Measurements from ENCODE around the gene HERC3.

HERC3 gene

GRCh38 chr4:88618782-88619485, 26.7 kb downstream of the HERC3 start:
- no peak overlapping the region for H3K4me3 Mint-ChIP-seq
- H3K27ac Mint-ChIP-seq: no peak overlapping the region
- peaks cover 13% of the 10 kb centered on the region for H3K4me1 Mint-ChIP-seq (ENCODE audit: low read depth)
- H3K9me3 Mint-ChIP-seq: peaks cover 2% of the 10 kb centered on the region
- no peaks in the 10 kb centered on the region for H3K27me3 Mint-ChIP-seq (ENCODE audit: low read depth)
- peaks cover 9% of the 10 kb centered on the region for H3K36me3 Mint-ChIP-seq (ENCODE audit: low read depth)

GRCh38 chr4:88619971-88620370, 27.7 kb downstream of the HERC3 start:
- no peak overlapping the region for H3K27ac Mint-ChIP-seq
- H3K27me3 Mint-ChIP-seq (ENCODE audit: low read depth): no peaks in the 10 kb centered on the region
- H3K4me1 Mint-ChIP-seq (ENCODE audit: low read depth): peaks cover 5% of the 10 kb centered on the region
- H3K9me3 Mint-ChIP-seq: peaks cover 8% of the 10 kb centered on the region
- no peak overlapping the region for H3K4me3 Mint-ChIP-seq
- H3K36me3 Mint-ChIP-seq (ENCODE audit: low read depth): peaks cover 10% of the 10 kb centered on the region

- H3K36me3 Mint-ChIP-seq (ENCODE audit: low read depth): peaks cover 10% of the 10 kb centered on the region
- peaks cover 12% of the 10 kb centered on the region for H3K9me3 Mint-ChIP-seq
- no peak overlapping the region for H3K4me3 Mint-ChIP-seq
- peaks cover 5% of the 10 kb centered on the region for H3K4me1 Mint-ChIP-seq (ENCODE audit: low read depth)
- H3K27me3 Mint-ChIP-seq (ENCODE audit: low read depth): no peaks in the 10 kb centered on the region
- no peak overlapping the region for H3K27ac Mint-ChIP-seq
Measured at GRCh38 chr4:88621763-88622327, 29.6 kb downstream of the HERC3 start.

- Mint-ChIP-seq H3K4me1 (ENCODE audit: low read depth) (peaks cover 4% of the 10 kb centered on the region), H3K4me3 (no peak overlapping the region), H3K27ac (no peak overlapping the region), H3K36me3 (ENCODE audit: low read depth) (peaks cover 10% of the 10 kb centered on the region), H3K9me3 (peaks cover 12% of the 10 kb centered on the region), H3K27me3 (ENCODE audit: low read depth) (no peaks in the 10 kb centered on the region)
Measured at GRCh38 chr4:88623097-88623496, 30.8 kb downstream of the HERC3 start.

GRCh38 chr4:88628746-88629145, 36.5 kb downstream of the HERC3 start:
- no peaks in the 10 kb centered on the region for H3K4me1 Mint-ChIP-seq (ENCODE audit: low read depth)
- H3K27ac Mint-ChIP-seq: no peak overlapping the region

GRCh38 chr4:88629826-88630225, 37.5 kb downstream of the HERC3 start:
- peaks cover 25% of the 10 kb centered on the region for H3K9me3 Mint-ChIP-seq

More at GRCh38 chr4:88628746-88629145, 36.5 kb downstream of the HERC3 start:
- H3K27me3 Mint-ChIP-seq (ENCODE audit: low read depth): no peaks in the 10 kb centered on the region
- H3K9me3 Mint-ChIP-seq: peaks cover 28% of the 10 kb centered on the region
- H3K36me3 Mint-ChIP-seq (ENCODE audit: low read depth): peaks cover 10% of the 10 kb centered on the region
- no peak overlapping the region for H3K4me3 Mint-ChIP-seq

GRCh38 chr4:88630756-88631155, 38.5 kb downstream of the HERC3 start:
- Mint-ChIP-seq H3K36me3 (ENCODE audit: low read depth) (peaks cover 5% of the 10 kb centered on the region), H3K27me3 (ENCODE audit: low read depth) (no peaks in the 10 kb centered on the region), H3K27ac (no peak overlapping the region), H3K4me3 (no peak overlapping the region), H3K9me3 (peaks cover 31% of the 10 kb centered on the region), H3K4me1 (ENCODE audit: low read depth) (no peaks in the 10 kb centered on the region)

More at GRCh38 chr4:88629826-88630225, 37.5 kb downstream of the HERC3 start:
- Mint-ChIP-seq H3K36me3 (ENCODE audit: low read depth) (peaks cover 5% of the 10 kb centered on the region), H3K4me1 (ENCODE audit: low read depth) (no peaks in the 10 kb centered on the region), H3K4me3 (no peak overlapping the region), H3K27me3 (ENCODE audit: low read depth) (no peaks in the 10 kb centered on the region), H3K27ac (no peak overlapping the region)

- Mint-ChIP-seq H3K4me1 (ENCODE audit: low read depth) (peaks cover under 1% of the 10 kb centered on the region), H3K36me3 (ENCODE audit: low read depth) (no peaks in the 10 kb centered on the region), H3K4me3 (no peak overlapping the region), H3K9me3 (peaks cover 14% of the 10 kb centered on the region), H3K27me3 (ENCODE audit: low read depth) (no peaks in the 10 kb centered on the region), H3K27ac (no peak overlapping the region)
Measured at GRCh38 chr4:88643932-88644331, 51.7 kb downstream of the HERC3 start.

- H3K27ac Mint-ChIP-seq: no peak overlapping the region
- H3K4me1 Mint-ChIP-seq (ENCODE audit: low read depth): peaks cover 3% of the 10 kb centered on the region
- no peak overlapping the region for H3K4me3 Mint-ChIP-seq
- no peaks in the 10 kb centered on the region for H3K9me3 Mint-ChIP-seq
- H3K27me3 Mint-ChIP-seq (ENCODE audit: low read depth): no peaks in the 10 kb centered on the region
- no peaks in the 10 kb centered on the region for H3K36me3 Mint-ChIP-seq (ENCODE audit: low read depth)
Measured at GRCh38 chr4:88645994-88646393, 53.7 kb downstream of the HERC3 start.

- peaks cover 3% of the 10 kb centered on the region for H3K4me1 Mint-ChIP-seq (ENCODE audit: low read depth)
- H3K36me3 Mint-ChIP-seq (ENCODE audit: low read depth): no peaks in the 10 kb centered on the region
- no peak overlapping the region for H3K27ac Mint-ChIP-seq
- no peaks in the 10 kb centered on the region for H3K27me3 Mint-ChIP-seq (ENCODE audit: low read depth)
- no peaks in the 10 kb centered on the region for H3K9me3 Mint-ChIP-seq
- H3K4me3 Mint-ChIP-seq: no peak overlapping the region
Measured at GRCh38 chr4:88646528-88647280, 54.4 kb downstream of the HERC3 start.

GRCh38 chr4:88649716-88650115, 57.4 kb downstream of the HERC3 start:
- H3K27ac Mint-ChIP-seq: no peak overlapping the region
- no peaks in the 10 kb centered on the region for H3K9me3 Mint-ChIP-seq
- H3K36me3 Mint-ChIP-seq (ENCODE audit: low read depth): peaks cover 8% of the 10 kb centered on the region
- peaks cover 10% of the 10 kb centered on the region for H3K4me1 Mint-ChIP-seq (ENCODE audit: low read depth)
- no peak overlapping the region for H3K4me3 Mint-ChIP-seq
- H3K27me3 Mint-ChIP-seq (ENCODE audit: low read depth): no peaks in the 10 kb centered on the region

GRCh38 chr4:88653371-88653946, 61.2 kb downstream of the HERC3 start:
- peaks cover 23% of the 10 kb centered on the region for H3K36me3 Mint-ChIP-seq (ENCODE audit: low read depth)
- H3K27me3 Mint-ChIP-seq (ENCODE audit: low read depth): no peaks in the 10 kb centered on the region
- no peaks in the 10 kb centered on the region for H3K9me3 Mint-ChIP-seq
- H3K27ac Mint-ChIP-seq: no peak overlapping the region
- H3K4me1 Mint-ChIP-seq (ENCODE audit: low read depth): peaks cover 10% of the 10 kb centered on the region
- H3K4me3 Mint-ChIP-seq: no peak overlapping the region

GRCh38 chr4:88655226-88655625, 62.9 kb downstream of the HERC3 start:
- H3K36me3 Mint-ChIP-seq (ENCODE audit: low read depth): peaks cover 23% of the 10 kb centered on the region
- no peak overlapping the region for H3K4me3 Mint-ChIP-seq
- H3K4me1 Mint-ChIP-seq (ENCODE audit: low read depth): peaks cover 17% of the 10 kb centered on the region
- no peaks in the 10 kb centered on the region for H3K27me3 Mint-ChIP-seq (ENCODE audit: low read depth)
- H3K27ac Mint-ChIP-seq: no peak overlapping the region
- H3K9me3 Mint-ChIP-seq: no peaks in the 10 kb centered on the region

GRCh38 chr4:88659055-88659889, 67.0 kb downstream of the HERC3 start:
- no peak overlapping the region for H3K27ac Mint-ChIP-seq
- H3K9me3 Mint-ChIP-seq: no peaks in the 10 kb centered on the region
- H3K4me1 Mint-ChIP-seq (ENCODE audit: low read depth): peaks cover 10% of the 10 kb centered on the region
- no peaks in the 10 kb centered on the region for H3K27me3 Mint-ChIP-seq (ENCODE audit: low read depth)
- peaks cover 18% of the 10 kb centered on the region for H3K36me3 Mint-ChIP-seq (ENCODE audit: low read depth)
- no peak overlapping the region for H3K4me3 Mint-ChIP-seq
